GM21529 (cell line): ENCODE results near the gene PGAP2.
"Not testable (repeated sequence)": the region's sequence is repeated elsewhere in the genome, so short reads cannot be mapped to it uniquely, and the experiment has no call there.

Experiments
- ATAC-seq: cut with Tn5 transposase; IDR thresholded peaks from one replicate; pipeline ENCODE4 v1.9.1; 2021; ENCODE audit not compliant: unreplicated experiment

PGAP2 gene

DNA sequence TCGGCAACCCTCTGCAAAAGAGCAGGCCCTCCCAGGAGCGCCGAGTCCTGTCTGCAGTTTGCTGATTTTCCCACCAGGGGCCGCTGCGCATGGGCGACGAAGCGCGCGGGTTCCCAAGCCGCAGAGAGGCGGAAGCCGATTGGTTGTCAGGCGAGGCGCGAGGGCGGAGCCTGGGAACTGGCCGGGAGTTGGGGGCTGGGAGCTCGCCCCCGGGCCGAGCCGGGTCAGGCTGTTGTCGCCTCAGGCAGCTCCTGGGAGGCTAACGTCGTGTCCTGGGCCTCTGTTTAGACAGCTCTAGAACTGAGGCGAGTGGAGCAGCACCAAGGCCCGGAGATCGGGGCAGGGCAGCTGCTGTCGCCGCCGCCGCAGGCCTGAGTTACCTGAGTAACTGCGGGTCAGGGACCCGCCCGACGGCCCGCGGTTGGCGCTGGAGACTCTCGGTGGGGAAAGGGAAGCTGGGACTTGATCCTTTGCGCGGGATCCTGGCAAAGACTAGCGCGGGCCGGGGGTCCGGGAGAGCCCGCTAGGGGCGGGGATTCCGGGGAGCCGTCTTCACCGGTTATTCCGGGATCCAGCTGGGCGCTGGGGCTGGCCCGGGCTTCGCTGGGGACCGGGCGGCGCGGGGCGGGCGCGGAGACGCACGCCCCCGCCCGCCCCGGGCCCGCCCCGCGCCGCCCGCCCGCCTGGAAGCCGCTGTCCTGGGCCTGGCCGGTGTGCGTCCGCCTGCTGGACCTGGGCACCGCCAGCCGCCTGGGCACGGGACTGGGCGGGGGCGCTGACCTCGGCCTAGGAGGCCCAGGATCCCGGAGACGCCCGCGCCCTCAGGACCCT, 46.8 kb downstream of the PGAP2 start, which contains the start of gene STIM1:
Gene STIM1, plus strand, starts transcription at position 688 of the 831 bp plus-strand sequence. CDS start 607 bp downstream, outside the sequence.
- ATAC-seq: peak; percentile 59

DNA sequence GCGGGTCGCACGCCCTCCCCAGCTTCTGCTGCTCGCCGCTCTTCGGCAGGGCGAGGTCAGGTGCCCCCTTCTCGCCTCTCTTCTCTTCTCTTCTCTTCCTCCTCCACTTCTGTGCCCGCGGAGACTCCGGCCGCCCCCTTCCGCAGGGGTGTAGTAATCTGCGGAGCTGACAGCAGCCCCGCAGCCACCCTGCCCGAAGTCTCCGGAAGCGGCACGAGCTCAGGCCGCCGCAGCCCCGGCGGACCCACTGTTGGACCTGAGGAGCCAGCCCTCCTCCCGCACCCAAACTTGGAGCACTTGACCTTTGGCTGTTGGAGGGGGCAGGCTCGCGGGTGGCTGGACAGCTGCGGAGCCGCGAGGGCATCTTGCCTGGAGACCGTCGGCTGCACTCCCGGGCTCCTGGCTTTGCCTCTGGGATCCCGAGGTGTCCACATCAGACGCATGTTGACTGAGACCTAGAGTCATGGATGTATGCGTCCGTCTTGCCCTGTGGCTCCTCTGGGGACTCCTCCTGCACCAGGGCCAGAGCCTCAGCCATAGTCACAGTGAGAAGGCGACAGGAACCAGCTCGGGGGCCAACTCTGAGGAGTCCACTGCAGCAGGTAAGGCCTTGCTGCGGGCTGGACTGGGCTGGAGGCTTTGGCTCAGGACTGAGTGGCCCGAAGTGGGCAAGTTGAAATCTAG, 47.6 kb downstream of the PGAP2 start:
- ATAC-seq: peak; percentile 11

DNA sequence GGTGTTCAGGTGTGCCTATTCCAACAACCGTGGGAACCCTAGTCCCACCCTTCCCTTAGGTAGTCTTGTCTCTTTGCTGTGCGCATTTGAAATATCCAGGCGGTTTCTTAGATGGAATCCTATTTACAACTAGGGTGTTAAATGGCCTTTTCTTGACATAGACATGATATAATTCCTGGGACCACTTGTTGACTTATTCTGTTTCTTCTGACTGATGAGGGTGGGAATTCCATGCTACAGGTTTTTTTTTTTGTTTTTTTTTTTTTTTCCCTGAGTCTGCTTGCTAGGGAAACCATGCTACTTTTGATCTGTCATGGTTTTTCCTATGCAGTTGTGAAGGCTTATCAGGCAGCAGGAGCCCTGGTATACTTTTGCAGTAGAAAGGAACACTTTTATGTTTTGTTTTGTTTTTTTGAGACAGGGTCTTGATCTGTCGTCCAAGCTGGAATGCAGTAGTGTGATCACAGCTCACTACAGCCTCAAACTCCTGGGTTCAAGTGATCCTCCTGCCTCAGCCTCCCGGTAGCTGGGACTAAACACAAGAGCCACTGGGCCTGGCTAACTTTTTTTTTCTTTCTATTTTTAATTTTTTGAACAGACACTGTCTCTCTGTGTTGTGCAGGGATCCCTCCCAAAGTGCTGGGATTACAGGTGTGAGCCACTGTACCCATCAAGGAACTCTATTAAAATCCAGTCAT, 48.6 kb downstream of the PGAP2 start:
- no peak for ATAC-seq

DNA sequence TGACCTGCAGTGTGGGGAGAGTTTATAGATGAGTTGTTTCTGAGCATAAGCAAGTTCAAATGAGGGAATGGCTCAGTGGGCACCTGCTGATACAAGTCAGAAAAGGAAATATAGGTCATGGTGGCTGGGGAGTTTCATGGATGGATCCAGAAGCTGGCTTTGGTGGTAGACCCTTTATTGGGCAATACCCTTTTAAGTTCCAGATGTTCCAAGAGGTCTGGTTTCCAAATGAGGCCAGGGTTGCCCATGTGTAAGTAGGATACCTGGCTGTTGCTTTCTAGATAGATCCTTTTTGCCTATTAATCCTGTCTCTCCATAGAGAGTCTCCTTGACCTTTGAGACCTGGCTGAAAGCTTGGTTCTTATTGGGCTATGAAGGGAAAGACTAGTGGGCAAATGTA, 49.3 kb downstream of the PGAP2 start:
- ATAC-seq: no peak

DNA sequence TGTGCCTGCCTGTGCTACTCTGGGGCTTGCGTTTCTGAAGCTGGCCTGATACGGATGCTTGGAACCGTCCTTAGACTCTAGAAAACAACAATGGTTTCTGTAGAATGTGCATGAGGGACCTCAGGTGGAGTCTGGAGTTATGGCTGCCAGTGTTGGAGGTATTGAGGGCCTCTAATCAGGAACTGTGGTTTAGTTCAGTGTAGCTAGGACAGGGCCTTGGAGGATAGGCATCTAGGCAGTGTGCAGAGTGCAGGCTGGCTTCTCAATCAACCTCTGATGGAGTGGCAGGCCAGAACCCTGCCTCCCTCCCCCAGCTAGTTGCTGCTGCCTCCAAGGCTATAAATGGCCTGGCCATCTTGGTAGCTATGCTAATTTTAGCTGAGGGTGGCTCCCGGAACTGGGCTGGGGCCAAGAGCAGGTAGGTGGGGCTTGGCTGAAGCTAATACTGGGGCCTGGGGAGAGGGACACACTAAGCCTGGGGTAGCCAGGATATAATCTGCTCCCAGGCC, 51.1 kb downstream of the PGAP2 start:
- peak; percentile 39 for ATAC-seq

DNA sequence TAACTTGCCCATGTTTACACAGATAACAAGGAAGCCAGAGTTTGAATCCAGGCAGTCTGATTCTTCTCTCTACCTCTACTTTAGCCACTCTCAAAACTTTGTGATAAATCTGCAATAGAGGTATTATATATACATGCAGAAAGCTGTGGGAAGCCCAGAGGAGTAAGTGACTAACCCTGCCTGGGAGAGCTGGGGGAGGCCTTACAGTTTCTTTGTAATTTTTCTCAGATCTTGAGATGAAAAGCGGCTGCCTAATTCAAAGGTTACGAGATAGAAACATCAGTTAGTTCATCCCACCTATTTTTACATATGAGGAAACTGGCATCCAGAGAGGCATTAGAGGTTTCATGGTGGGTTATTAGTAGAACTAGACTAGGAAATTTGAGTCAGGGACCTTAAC, 52.0 kb downstream of the PGAP2 start:
- no peak for ATAC-seq

DNA sequence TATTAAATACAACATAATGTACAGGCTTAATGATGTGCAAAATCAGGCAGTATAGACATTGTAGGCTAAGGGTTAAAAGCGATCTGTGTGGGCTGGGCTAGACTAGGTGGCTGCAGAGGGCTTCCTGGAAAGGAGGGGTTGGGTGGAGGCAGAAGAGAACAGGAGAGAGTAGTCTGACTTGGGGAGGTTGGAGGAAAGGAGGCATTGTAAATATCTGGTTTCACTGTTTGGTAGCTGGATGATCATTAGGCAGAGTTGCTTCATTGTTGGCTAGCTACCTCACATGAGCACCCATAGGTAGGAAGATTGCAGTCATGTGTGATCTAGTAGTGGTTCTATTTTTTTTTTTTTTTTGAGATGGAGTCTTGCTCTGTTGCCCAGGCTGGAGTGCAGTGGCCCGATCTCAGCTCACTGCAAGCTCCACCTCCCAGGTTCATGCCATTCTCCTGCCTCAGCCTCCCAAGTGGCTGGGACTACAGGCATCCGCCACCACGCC, 52.6 kb downstream of the PGAP2 start:
- ATAC-seq: not testable (repeated sequence)

DNA sequence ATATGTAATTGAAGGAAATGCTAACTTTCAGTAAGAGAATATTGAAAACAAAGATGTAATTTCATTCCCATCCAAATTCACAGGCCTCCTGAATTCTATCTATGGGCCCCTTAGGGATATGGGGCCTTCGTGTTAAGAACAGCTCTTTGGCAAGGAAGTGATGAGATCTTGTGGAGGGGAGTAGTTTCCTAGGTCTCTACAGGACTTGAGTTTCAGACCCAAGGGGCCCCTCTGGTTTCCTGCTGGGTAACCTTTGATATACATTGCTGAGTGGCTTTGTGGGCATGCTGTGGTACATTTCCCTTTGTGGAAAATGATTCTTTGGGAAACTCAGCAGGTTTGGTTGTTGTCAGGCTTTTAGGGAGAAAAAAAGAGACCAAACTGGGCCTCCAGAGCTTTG, 53.3 kb downstream of the PGAP2 start:
- ATAC-seq: no peak

DNA sequence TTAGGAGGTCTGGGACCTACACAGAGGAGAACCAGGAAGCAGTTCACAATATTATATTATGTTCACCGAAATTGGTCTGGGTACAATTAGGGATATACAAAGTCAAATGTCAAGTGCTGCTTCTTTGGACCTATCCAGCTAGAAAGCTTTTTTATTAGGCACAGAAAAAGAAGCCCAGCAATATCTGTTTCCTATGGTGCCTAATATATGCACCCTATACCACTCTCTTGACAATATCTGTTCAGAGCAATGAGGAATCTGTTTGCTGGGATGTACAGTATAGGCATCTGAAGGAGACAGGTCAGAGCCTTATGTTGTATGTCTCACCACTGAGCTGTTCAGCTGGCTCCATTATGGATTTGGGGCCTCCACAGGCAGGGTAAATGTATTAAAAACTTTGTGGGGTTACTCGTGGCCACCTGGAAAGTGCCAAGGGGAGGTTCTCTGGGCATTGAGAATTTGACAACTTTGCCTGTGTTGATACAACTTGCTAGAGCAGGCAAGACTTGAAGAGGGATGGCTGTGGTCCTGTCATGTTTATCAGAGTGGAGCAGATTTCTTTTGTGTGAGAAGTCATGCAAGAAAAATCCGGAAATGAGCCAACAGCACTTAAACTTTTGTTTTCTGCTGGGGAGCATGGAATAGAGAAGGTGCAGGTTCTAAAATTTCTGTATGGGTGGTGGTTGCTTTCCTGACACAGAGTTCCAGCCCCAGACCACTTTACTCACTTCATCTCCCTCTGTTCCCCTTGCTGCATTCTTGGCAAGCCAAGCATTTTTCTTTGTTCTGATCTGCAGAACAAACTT, 57.2 kb downstream of the PGAP2 start:
- peak; percentile 37 for ATAC-seq

DNA sequence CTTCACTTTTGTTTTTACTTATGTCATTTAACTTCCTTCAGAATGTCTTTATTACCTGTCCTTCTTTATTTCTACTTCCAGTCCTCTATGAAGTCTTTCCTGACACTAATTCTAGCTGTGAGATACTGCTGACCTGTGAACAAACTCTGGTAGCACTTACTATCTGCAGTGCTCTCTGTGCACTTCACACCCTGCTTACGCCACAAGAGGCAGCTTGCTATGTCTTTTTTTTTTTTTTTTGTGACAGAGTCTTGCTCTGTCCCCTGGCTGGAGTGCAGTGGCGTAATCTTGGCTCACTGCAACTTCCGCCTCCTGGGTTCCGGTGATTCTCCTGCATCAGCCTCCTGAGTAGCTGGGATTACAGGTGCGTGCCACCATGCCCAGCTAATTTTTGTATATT, 57.8 kb downstream of the PGAP2 start:
- no peak for ATAC-seq

DNA sequence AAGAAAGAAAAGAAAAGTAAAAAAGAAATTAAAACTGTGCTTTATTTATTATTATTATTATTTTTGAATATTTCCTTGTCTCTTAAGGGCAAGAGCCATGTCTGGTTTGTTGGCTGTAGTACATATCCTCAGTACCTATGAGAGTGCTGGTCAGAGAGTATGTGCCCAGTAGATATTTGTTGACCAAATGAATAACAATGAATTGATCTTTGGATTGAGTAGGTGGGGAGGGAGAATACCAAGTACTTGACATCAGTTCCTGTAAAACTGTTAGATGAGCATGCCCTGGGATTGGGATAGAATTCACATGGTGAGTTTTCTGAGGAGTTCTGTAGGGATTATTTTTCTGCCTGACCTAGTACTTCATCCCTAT, 58.5 kb downstream of the PGAP2 start:
- no peak for ATAC-seq

DNA sequence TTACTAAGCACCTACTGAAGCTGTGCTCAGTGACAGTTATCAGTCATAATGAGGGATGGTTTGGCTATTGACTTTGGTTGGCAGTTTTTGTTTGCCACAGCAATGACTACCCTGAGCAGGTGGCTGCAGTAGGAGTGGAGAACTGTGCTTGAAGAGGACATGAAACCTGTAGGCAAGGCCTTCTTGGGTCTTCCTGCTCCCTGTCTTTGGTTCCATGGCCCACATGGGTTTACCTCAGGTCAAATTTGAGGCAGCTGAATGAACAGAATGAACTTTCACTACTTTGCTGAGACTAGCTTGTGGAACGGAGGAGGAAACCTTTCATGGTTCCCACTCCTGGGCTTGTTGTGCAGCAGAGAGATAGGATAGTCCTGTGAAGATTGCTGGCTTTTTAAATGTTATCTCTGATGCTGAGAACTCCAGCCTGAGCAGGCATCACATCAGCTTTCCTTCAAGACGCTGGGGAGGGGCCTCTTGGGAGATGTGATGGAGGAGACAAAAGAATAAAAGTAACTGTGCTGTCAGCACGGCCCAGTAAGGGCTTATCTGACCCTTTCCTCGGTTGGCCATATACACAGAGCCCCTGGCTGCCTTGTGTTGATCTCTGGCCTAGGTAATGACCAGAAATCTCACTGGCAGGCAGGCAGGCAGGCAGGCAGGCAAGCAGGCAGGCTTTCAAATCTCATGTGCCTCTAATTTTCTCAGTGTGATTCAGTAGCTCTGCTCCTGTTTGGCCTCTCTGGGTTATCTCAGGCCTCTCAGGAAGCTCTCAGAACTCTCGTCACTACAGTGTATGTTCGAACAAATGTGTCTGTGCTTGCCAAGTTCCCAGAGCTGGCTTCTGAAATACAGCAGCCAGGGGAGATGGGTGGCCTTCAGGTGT, 59.1 kb downstream of the PGAP2 start:
- ATAC-seq: peak; percentile 72

DNA sequence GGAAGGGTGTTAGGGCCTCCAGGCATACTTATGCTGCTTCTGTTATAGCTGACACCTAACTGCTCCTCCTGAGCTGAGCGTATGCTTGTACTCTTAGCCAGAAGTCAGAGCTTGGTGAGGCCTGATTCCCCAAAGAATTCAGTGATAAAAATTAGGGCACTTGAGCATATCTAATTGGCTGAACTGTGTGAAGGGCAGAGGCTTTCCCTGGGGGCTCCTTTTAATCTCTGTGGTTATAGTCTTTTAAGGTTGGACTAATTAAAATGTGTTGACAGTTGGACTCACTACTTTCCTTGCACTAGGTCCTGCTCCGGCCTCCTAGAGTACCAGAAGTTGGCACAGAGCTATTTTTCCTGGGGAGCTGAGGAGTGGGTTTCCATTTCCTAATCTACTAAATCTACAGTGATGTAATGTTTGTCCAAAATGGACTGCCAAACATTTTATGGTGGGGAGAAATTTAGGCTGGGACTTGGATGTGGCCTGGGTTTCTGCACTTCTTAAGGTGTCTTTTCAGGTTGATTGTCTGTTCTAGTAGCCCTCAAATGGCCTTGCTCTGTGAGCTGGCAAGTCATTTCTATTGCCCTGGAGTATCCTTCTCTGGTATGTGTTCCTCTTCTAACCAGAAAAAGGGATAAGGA, 65.5 kb downstream of the PGAP2 start:
- ATAC-seq: no peak
